ENCODE measurements around the gene POGLUT2.

The POGLUT2 gene

DNA sequence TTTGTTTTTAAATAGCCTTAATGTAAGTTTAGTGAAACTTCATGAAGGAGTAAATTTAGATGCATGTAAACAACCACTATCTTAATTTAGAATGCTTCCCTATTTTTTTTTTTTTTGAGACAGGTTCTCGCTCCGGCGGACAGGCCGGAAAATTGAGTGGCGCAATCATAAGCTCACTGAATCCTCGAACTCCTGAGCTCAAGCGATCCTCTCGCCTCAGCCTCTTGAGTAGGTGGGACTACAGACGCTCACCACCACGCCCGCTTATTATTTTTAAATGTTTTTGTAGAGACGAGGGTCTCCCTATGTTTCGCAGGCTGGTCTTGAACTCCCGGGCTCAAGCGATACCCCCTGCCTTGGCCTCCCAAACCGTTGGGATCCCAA, 26.7 kb downstream of the POGLUT2 start:
- Mint-ChIP-seq H3K36me3 (ENCODE audit: insufficient read depth) (peaks cover 1% of the 10 kb centered on the region), H3K27ac (ENCODE audit: low read depth) (no peak overlapping the region), H3K27me3 (no peaks in the 10 kb centered on the region), H3K9me3 (no peaks in the 10 kb centered on the region), H3K4me1 (peaks cover 17% of the 10 kb centered on the region), H3K4me3 (peak overlapping the region; percentile 85)
- ATAC-seq (replicated peaks; ENCODE audit: extremely low read depth, poor library complexity, severe bottlenecking): no peak
- no peak for DNase-seq (ENCODE audit: low spot score in 2 of 2)

GRCh38 chr13:102771298-102772041, 27.3 kb downstream of the POGLUT2 start:
- Mint-ChIP-seq H3K4me1 (peaks cover 17% of the 10 kb centered on the region), H3K27me3 (no peaks in the 10 kb centered on the region), H3K36me3 (ENCODE audit: insufficient read depth) (peaks cover 1% of the 10 kb centered on the region), H3K4me3 (peak overlapping the region; percentile 2), H3K27ac (ENCODE audit: low read depth) (no peak overlapping the region), H3K9me3 (no peaks in the 10 kb centered on the region)
- ATAC-seq (replicated peaks; ENCODE audit: extremely low read depth, poor library complexity, severe bottlenecking): no peak
- DNase-seq (ENCODE audit: low spot score in 2 of 2): no peak

GRCh38 chr13:102770435-102770834, 28.3 kb downstream of the POGLUT2 start:
- no peak overlapping the region for H3K4me3 Mint-ChIP-seq
- no peak overlapping the region for H3K27ac Mint-ChIP-seq (ENCODE audit: low read depth)
- ATAC-seq (replicated peaks; ENCODE audit: extremely low read depth, poor library complexity, severe bottlenecking): no peak
- H3K36me3 Mint-ChIP-seq (ENCODE audit: insufficient read depth): peaks cover 1% of the 10 kb centered on the region
- DNase-seq (ENCODE audit: low spot score in 2 of 2): no peak
- H3K9me3 Mint-ChIP-seq: no peaks in the 10 kb centered on the region
- H3K27me3 Mint-ChIP-seq: no peaks in the 10 kb centered on the region
- peaks cover 17% of the 10 kb centered on the region for H3K4me1 Mint-ChIP-seq

- Mint-ChIP-seq H3K36me3 (ENCODE audit: insufficient read depth) (peaks cover 1% of the 10 kb centered on the region), H3K9me3 (no peaks in the 10 kb centered on the region), H3K4me1 (peaks cover 17% of the 10 kb centered on the region), H3K4me3 (no peak overlapping the region), H3K27ac (ENCODE audit: low read depth) (no peak overlapping the region), H3K27me3 (no peaks in the 10 kb centered on the region)
- ATAC-seq (replicated peaks; ENCODE audit: extremely low read depth, poor library complexity, severe bottlenecking) (no peak), DNase-seq (ENCODE audit: low spot score in 2 of 2) (no peak)
Observed at GRCh38 chr13:102769679-102770078, 29.1 kb downstream of the POGLUT2 start.

DNA sequence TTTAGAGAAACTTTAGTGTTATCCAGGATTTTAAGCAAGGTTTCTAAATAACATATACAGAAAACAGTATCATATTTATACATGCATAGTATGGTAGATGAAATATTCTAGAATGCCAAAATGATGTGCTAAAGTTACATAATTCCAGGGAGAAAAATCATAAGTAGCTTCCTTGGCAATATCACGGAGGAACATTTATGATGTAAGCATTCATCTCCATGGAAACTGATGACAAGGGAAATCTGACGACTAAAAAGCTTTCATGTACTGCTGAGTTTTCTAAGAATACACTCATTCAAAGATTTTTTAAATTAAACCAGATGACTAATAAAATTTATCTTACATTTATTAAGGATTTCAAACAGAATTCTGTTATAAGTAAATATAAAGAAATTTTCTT, 29.9 kb downstream of the POGLUT2 start:
- Mint-ChIP-seq H3K4me1 (peaks cover 9% of the 10 kb centered on the region), H3K27me3 (no peaks in the 10 kb centered on the region), H3K9me3 (no peaks in the 10 kb centered on the region), H3K4me3 (no peak overlapping the region), H3K27ac (ENCODE audit: low read depth) (no peak overlapping the region), H3K36me3 (ENCODE audit: insufficient read depth) (peaks cover 1% of the 10 kb centered on the region)
- DNase-seq (ENCODE audit: low spot score in 2 of 2) (no peak), ATAC-seq (replicated peaks; ENCODE audit: extremely low read depth, poor library complexity, severe bottlenecking) (no peak)

- no peak for DNase-seq (ENCODE audit: low spot score in 2 of 2)
- Mint-ChIP-seq H3K27me3 (no peaks in the 10 kb centered on the region), H3K27ac (ENCODE audit: low read depth) (no peak overlapping the region), H3K36me3 (ENCODE audit: insufficient read depth) (no peaks in the 10 kb centered on the region), H3K9me3 (no peaks in the 10 kb centered on the region), H3K4me1 (no peaks in the 10 kb centered on the region), H3K4me3 (no peak overlapping the region)
- no peak for ATAC-seq (replicated peaks; ENCODE audit: extremely low read depth, poor library complexity, severe bottlenecking)
Observed at GRCh38 chr13:102763741-102764140, 35.0 kb downstream of the POGLUT2 start.

DNA sequence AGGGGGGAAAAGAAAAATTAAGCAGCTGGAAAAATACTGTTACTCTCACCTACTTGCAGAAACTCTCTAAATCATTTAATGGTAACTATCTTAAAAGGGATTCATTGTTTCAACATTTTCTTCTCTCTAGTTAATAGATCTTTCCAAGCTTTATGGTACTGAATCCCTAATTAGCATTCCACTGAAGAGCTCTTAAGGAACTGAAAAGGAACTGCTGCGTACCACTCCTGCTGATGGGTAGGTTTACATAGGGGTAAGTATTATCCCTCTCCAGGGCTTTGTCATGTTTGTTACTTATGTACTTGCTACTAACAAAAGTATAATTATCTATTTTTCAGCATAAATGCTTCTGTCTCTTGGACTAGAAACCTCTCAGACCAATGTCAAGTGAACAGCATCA, 37.7 kb downstream of the POGLUT2 start:
- Mint-ChIP-seq H3K27ac (ENCODE audit: low read depth) (no peak overlapping the region), H3K27me3 (no peaks in the 10 kb centered on the region), H3K36me3 (ENCODE audit: insufficient read depth) (no peaks in the 10 kb centered on the region), H3K4me3 (no peak overlapping the region), H3K9me3 (no peaks in the 10 kb centered on the region), H3K4me1 (no peaks in the 10 kb centered on the region)
- ATAC-seq (replicated peaks; ENCODE audit: extremely low read depth, poor library complexity, severe bottlenecking) (no peak), DNase-seq (ENCODE audit: low spot score in 2 of 2) (no peak)

DNA sequence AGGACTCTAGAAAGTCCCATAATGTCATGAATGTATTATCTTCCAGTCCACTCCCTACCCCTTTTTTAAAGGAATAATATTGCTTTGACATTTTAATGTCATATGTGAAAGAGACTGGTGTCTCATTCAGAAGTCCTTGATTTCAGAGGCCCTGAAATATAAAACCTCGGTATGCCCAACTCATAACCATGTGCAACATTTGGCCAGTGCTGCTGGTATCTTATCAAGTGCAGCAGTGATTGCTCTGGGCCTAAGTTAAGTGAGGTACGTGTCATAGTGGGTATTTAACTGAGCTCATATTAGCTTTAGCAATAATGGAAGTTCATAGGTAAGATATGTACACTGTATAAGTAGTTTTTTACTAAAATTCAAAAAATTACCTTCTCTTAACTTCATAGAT, 39.9 kb downstream of the POGLUT2 start:
- Mint-ChIP-seq H3K27ac (ENCODE audit: low read depth) (no peak overlapping the region), H3K36me3 (ENCODE audit: insufficient read depth) (no peaks in the 10 kb centered on the region), H3K4me3 (no peak overlapping the region), H3K4me1 (no peaks in the 10 kb centered on the region), H3K27me3 (no peaks in the 10 kb centered on the region), H3K9me3 (no peaks in the 10 kb centered on the region)
- no peak for ATAC-seq (replicated peaks; ENCODE audit: extremely low read depth, poor library complexity, severe bottlenecking)
- no peak for DNase-seq (ENCODE audit: low spot score in 2 of 2)

- Mint-ChIP-seq H3K36me3 (ENCODE audit: insufficient read depth) (no peaks in the 10 kb centered on the region), H3K4me3 (no peak overlapping the region), H3K4me1 (no peaks in the 10 kb centered on the region), H3K9me3 (no peaks in the 10 kb centered on the region), H3K27me3 (no peaks in the 10 kb centered on the region), H3K27ac (ENCODE audit: low read depth) (no peak overlapping the region)
- DNase-seq (ENCODE audit: low spot score in 2 of 2) (no peak), ATAC-seq (replicated peaks; ENCODE audit: extremely low read depth, poor library complexity, severe bottlenecking) (no peak)
Observed at GRCh38 chr13:102757006-102757405, 41.8 kb downstream of the POGLUT2 start.

DNA sequence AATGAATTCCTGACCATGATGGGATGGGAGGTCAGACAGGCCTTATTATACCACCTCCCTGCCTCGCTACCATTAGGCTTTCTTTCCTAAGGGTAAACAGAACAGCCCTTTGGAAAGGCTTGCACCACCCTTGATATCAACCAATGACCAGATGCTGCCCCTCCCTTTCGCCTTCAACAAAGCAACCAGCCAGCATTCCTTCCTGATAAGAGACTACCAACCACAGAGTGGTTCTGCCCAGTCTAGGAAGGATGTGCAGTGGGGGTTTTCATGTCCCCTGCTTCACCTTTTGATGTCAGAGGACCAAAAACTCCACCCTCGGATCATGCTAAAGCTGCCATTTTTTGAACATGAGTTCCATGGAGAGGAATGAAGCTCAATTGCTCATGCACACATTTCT, 46.9 kb downstream of the POGLUT2 start:
- ATAC-seq (replicated peaks; ENCODE audit: extremely low read depth, poor library complexity, severe bottlenecking): no peak
- no peaks in the 10 kb centered on the region for H3K36me3 Mint-ChIP-seq (ENCODE audit: insufficient read depth)
- no peaks in the 10 kb centered on the region for H3K9me3 Mint-ChIP-seq
- no peak for DNase-seq (ENCODE audit: low spot score in 2 of 2)
- no peaks in the 10 kb centered on the region for H3K4me1 Mint-ChIP-seq
- no peak overlapping the region for H3K4me3 Mint-ChIP-seq
- H3K27ac Mint-ChIP-seq (ENCODE audit: low read depth): no peak overlapping the region
- peaks cover 33% of the 10 kb centered on the region for H3K27me3 Mint-ChIP-seq

- no peak for ATAC-seq (replicated peaks; ENCODE audit: extremely low read depth, poor library complexity, severe bottlenecking)
- Mint-ChIP-seq H3K9me3 (no peaks in the 10 kb centered on the region), H3K36me3 (ENCODE audit: insufficient read depth) (peaks cover 2% of the 10 kb centered on the region), H3K4me3 (no peak overlapping the region), H3K4me1 (no peaks in the 10 kb centered on the region), H3K27ac (ENCODE audit: low read depth) (no peak overlapping the region), H3K27me3 (peaks cover 68% of the 10 kb centered on the region)
- DNase-seq (ENCODE audit: low spot score in 2 of 2): no peak
Observed at GRCh38 chr13:102742506-102742905, 56.3 kb downstream of the POGLUT2 start.

DNA sequence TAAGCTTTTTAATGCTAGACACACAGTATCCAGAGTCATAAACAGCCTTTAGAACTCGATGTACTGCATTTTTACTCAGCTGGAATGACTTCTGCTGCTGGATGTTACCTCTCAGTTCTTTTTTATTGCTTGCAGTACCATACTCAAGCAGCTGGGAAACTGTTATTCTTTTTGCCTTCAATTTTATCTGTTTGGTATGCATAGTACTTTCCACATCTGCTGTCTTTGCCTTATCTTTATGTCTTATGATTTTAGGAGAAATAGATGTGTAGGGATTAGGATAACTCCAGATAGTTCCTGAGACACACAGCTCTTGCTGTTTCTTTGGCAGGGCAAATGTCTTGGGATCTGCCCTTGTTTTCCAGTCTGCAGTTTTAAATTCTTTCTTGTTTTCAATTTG, 56.7 kb downstream of the POGLUT2 start:
- DNase-seq (ENCODE audit: low spot score in 2 of 2) (no peak), ATAC-seq (replicated peaks; ENCODE audit: extremely low read depth, poor library complexity, severe bottlenecking) (no peak)
- no peaks in the 10 kb centered on the region for H3K4me1 Mint-ChIP-seq
- peaks cover 2% of the 10 kb centered on the region for H3K36me3 Mint-ChIP-seq (ENCODE audit: insufficient read depth)
- no peaks in the 10 kb centered on the region for H3K9me3 Mint-ChIP-seq
- peaks cover 64% of the 10 kb centered on the region for H3K27me3 Mint-ChIP-seq
- H3K4me3 Mint-ChIP-seq: no peak overlapping the region
- H3K27ac Mint-ChIP-seq (ENCODE audit: low read depth): no peak overlapping the region
